ENCODE results near the gene CACNA1G.

- no peak for TF ChIP-seq CTCF (IDR thresholded peaks at IDR 0.05; ENCODE audit: low read depth, low read length)
- TF ChIP-seq POLR2A (IDR thresholded peaks at IDR 0.05; ENCODE audit: extremely low read depth, insufficient read length) = no peak
- no peak for TF ChIP-seq MYC (IDR thresholded peaks at IDR 0.05; ENCODE audit: low read depth, low read length)
- TF ChIP-seq MAX (IDR thresholded peaks at IDR 0.05; ENCODE audit: low read depth, low read length) = no peak
Measured at GRCh38 chr17:50660042-50660886, 99.7 kb downstream of the CACNA1G start.
